Gastrocnemius medialis (tissue), 4 donors: ENCODE results near the gene RGS19. TPM values are rescaled to one million over a fixed set of nuclear protein-coding genes. Genes with fewer than 3 reads are reported as not detected.

Experiments used
- microRNA-seq, 2 donors: library from miRNA; unstranded; fragments of <30 nt; microRNA quantifications; one replicate each; pipeline ENCODE4, GENCODE V29; 2016; ENCODE audit warnings: borderline replicate concordance in 2 of 2
- total RNA-seq, 4 donors: library from RNA; depleted of rRNA; stranded (reverse); fragments of >200 nt; gene quantifications; one replicate each; pipeline versions ENCODE4 v1.1.0 to v1.2.3, GENCODE V29; 2016

Gene RGS19
- total RNA-seq, 4 donors from 2014 or later = 0.92 to 7.7 (median 3.5) TPM

Small RNA genes lying within 50 kb of the gene (microRNA-seq; reads per million reads assigned to microRNA genes)
- gene MIR6813 = 0 reads per million in 2 donors

Other genes with a start within 250 kb of the RGS19 start
- gene ZBTB46, start 248.3 kb downstream of the RGS19 start, total RNA-seq = 1 to 10 TPM; 4.3 to 7.1 (median 5.6) TPM
- not detected for gene ABHD16B, start 218.0 kb downstream of the RGS19 start, total RNA-seq
- gene TPD52L2, start 214.2 kb downstream of the RGS19 start, total RNA-seq = 10 to 100 TPM; 57.7 to 92.4 (median 59.8) TPM
- gene DNAJC5, start 184.4 kb downstream of the RGS19 start, total RNA-seq = 10 to 100 TPM; 18.5 to 26.4 (median 22.5) TPM
- 10 to 100 TPM; 22.0 to 46.4 (median 27.1) TPM for gene UCKL1, start 123.1 kb downstream of the RGS19 start, total RNA-seq
- gene ZNF512B, start 109.6 kb downstream of the RGS19 start, total RNA-seq = 10 to 100 TPM in 1 of 4 donors, 1 to 10 TPM in 3; 5.7 to 10.9 (median 8.8) TPM
- gene SAMD10, start 99.9 kb downstream of the RGS19 start, total RNA-seq = 1 to 10 TPM in 2 of 4 donors, under 1 TPM in 1, not detected in 1; 0.24 to 1.9 (median 1.0) TPM
- 10 to 100 TPM; 39.3 to 68.4 (median 47.7) TPM for gene PRPF6, start 98.4 kb downstream of the RGS19 start, total RNA-seq
- gene C20orf204, start 43.3 kb downstream of the RGS19 start, total RNA-seq = under 1 TPM in 3 of 4 donors, not detected in 1; 0.16 to 0.66 (median 0.33) TPM
- 1 to 10 TPM; 2.9 to 6.5 (median 5.6) TPM for gene SOX18, start 29.9 kb downstream of the RGS19 start, total RNA-seq
- gene TCEA2, start 16.3 kb downstream of the RGS19 start, total RNA-seq = 10 to 100 TPM in 1 of 4 donors, 1 to 10 TPM in 3; 8.4 to 21.0 (median 8.8) TPM
- gene OPRL1, start 564 bp upstream of the RGS19 start, total RNA-seq = under 1 TPM; 0.10 to 0.68 (median 0.15) TPM
- not detected for gene LKAAEAR1, start 4.9 kb upstream of the RGS19 start, total RNA-seq
- gene NPBWR2, start 28.0 kb upstream of the RGS19 start, total RNA-seq = not detected
- gene MYT1, start 84.9 kb upstream of the RGS19 start, total RNA-seq = not detected
- gene PCMTD2, start 176.2 kb upstream of the RGS19 start, total RNA-seq = 10 to 100 TPM; 51.3 to 96.9 (median 75.4) TPM